ENCODE data around the gene PDE9A.
"Not testable (repeated sequence)": the region's sequence is repeated elsewhere in the genome, so short reads cannot be mapped to it uniquely, and the experiment has no call there.

PDE9A gene

GRCh38 chr21:42781150-42781970 is 127.9 kb downstream of the PDE9A start:
- DNase-seq = peak; percentile 65

- DNase-seq = no peak
Observed at GRCh38 chr21:42781971-42782722, 128.7 kb downstream of the PDE9A start.

DNA sequence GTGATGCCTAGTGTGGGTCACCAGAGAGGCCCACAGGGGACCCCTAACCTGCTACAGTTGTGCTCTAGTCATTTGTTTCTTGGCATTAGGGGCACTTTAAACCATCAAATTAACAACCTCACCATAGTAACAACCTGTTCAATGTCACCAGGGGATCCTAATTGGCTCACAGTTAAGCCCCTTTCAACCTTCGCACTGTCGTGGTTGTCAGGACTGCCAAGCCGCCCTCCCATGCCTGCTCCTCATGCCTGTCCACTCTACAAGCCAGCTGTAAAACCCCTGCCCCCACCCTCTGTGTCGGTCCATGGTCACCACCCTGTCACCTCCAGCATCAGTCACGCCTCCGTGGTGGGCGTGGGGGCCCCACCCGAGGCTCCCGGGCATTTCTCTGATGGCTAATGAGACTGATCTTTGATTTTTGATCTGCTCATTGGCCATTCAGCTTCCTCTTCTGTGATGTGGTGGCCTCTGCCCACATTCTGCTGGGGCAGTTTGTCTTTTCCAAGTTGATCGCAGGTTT is 129.4 kb downstream of the PDE9A start:
- DNase-seq = no peak

- DNase-seq = no peak
Observed at GRCh38 chr21:42784276-42784675, 130.9 kb downstream of the PDE9A start.

GRCh38 chr21:42784896-42785451 is 131.6 kb downstream of the PDE9A start:
- no peak for DNase-seq

GRCh38 chr21:42785666-42786427 is 132.4 kb downstream of the PDE9A start:
- DNase-seq = no peak

DNA sequence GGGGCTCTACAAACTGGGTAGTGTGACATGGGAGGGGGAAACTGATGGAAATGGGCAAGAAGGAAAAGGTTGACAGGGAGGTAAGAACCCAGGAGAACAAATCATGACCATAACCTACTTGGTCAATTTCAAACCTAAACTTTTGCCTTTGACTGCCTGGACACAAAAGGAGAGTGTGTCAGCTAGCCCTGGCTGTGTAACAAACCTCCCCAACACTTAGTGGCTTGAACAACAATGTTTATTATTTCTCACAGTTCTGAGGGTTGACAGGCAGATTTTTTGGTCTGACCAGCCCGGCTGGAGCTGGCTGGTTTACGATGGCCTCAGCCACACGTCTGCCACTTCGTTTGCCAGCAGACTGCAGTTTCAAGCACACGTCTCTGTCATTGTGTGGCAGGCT is 133.5 kb downstream of the PDE9A start:
- no peak for DNase-seq

DNA sequence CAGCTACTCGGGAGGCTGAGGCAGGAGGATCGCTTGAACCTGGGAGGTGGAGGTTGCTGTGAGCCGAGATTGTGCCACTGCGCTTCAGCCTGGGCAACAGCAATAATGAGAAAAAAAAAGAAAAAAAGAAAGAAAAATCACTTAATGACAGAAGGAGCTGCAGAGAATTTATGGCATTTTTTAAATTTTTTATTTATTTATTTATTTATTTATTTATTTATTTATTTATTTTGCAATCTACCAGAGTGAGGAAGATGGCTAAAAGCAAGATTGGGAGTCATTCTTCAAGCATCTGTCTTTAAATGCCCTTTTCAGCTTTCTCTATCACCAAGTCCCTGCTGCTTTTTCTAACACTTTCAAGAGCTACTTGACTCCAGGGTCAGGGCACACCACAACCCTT is 134.2 kb downstream of the PDE9A start:
- DNase-seq = no peak

DNA sequence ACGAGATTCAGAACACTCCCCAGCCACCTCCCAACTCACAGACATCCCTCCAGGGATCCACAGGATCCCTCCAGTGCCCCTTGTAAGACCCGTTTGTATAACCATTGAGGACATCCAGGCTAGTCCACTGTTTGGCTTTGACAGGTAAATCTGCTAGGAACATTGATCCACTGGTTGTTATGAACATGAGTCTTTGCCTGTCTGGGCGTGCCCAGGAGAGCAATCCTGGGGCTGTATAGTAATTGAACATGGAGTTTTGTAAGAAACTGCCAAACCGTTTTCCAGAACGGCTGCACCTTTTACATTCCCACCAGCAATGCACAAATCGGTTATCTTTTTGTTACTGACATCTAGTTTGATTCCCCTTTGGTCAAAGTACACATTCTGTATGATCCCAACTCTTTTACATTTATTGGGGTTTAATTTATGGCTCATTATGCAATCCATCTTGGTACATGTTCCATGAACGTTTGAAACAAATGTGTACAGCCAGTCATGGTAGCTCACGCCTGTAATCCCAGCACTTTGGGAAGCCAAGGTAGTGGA is 137.2 kb downstream of the PDE9A start:
- DNase-seq = no peak

DNA sequence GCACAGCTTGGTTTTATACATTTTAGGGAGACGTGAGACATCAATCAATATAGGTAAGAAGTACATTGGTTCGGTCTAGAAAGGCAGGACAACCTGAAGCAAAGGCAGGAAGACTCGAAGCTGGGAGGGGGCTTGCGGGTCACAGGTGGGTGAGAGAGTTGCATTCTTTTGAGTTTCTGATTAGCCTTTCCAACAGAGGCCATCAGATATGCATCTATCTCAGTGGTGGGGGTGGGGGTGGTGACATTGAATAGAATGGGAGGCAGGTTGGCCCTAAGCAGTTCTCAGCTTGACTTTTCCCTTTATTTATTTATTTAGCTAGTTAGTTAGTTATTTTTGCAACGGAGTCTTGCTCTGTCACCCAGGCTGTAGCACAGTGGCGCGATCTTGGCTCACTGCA is 140.4 kb downstream of the PDE9A start:
- DNase-seq = no peak

- no peak for DNase-seq
Observed at GRCh38 chr21:42794551-42794950, 141.1 kb downstream of the PDE9A start.

- no peak for DNase-seq
Observed at GRCh38 chr21:42796327-42797062, 143.1 kb downstream of the PDE9A start.

- DNase-seq = no peak
Observed at GRCh38 chr21:42797522-42797921, 144.1 kb downstream of the PDE9A start.

GRCh38 chr21:42798106-42798505 is 144.7 kb downstream of the PDE9A start:
- no peak for DNase-seq

- no peak for DNase-seq
Observed at GRCh38 chr21:42799516-42799915, 146.1 kb downstream of the PDE9A start.

DNA sequence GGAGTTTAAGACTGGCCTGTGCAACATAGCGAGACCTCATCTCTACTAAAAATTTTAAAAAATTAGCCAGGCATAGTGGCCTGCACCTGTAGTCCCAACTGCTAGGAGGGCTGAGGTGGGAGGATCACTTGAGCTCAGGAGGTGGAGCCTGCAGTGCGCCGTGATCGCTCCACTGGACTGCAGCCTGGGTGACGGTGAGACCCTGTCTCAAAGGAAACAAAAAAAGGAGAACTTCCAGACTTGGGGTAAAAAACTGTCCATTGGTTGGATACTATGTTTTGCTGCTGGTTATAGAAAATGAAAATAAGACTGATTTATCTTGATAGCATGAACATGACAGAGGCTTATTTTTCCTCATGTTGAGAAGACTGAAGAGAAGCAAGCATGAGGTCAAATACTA is 146.5 kb downstream of the PDE9A start:
- no peak for DNase-seq

- not testable (repeated sequence) for DNase-seq
Observed at GRCh38 chr21:42801616-42802015, 148.2 kb downstream of the PDE9A start.

DNA sequence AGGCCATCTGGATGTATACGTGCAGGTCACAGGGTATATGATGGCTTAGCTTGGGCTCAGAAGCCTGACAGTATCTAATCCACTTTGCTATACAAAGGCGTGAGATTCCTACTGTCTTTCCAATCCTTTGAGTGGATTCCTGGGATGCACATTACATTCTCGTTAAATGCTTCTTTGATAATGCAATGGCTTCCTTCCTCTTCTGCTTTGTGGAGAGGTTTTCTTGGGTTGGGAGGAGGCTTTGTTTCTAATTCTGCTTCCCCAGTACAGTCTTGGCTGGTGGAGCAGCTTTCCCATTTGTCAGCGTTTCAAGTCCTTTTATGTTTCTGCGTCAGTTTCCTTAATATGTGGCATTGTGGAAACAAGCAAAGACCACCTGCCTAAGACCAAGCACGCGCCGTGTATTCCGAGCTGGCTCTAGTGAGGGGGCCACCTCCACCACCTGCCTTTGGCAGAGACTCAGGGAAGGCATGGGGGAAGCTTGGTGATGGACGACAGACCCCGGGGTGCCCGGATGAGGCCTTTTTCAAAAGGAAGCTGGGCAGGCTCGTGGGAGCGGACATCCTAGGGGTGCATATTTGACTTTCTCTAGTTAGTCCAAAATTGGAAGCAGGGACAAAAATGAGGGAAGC is 153.2 kb downstream of the PDE9A start:
- DNase-seq = no peak

- DNase-seq = not testable (repeated sequence)
Observed at GRCh38 chr21:42807293-42807895, 154.0 kb downstream of the PDE9A start.

GRCh38 chr21:42807938-42808613 is 154.7 kb downstream of the PDE9A start:
- no peak for DNase-seq

Measured in NCI-H748 treated with DMSO at 0.1 percent for 48 hours (cell line).